Mesangial cell (primary cell): ENCODE results near the gene LAMC3. TPM values are rescaled to one million over a fixed set of nuclear protein-coding genes. Genes with fewer than 3 reads are reported as not detected.

Experiments
- total RNA-seq: library from RNA; depleted of rRNA; stranded (reverse); fragments of >200 nt; gene quantifications from 2 replicates; pipeline ENCODE4 v1.2.3, GENCODE V29; 2015

The LAMC3 gene
- total RNA-seq = 1.1 and 1.3 TPM in 2 replicates

DNA sequence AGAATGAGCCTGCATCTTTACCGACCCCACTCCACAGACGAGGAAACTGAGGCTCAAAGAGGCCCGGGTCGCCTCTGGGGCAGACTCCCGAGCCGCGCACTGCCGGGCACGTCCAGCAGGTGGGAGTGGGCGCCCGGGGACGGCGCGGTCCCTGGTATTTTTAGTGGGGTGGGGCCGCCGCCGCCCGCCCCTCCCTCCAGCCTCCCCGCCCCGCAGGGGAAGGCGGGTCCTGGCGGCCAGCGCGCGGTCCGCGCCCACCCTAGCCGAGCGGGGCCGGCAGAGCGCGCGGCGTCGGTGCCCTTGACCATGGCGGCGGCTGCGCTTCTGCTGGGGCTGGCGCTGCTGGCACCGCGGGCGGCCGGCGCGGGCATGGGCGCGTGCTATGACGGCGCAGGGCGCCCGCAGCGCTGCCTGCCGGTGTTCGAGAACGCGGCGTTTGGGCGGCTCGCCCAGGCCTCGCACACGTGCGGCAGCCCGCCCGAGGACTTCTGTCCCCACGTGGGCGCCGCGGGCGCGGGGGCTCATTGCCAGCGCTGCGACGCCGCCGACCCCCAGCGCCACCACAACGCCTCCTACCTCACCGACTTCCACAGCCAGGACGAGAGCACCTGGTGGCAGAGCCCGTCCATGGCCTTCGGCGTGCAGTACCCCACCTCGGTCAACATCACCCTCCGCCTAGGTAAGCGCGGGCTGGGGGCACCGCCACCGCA, at the start of gene LAMC3:
TSS of gene LAMC3 (plus strand) at position 266 of the 710 bp plus-strand sequence. CDS start at position 307, 41 bp downstream.

DNA sequence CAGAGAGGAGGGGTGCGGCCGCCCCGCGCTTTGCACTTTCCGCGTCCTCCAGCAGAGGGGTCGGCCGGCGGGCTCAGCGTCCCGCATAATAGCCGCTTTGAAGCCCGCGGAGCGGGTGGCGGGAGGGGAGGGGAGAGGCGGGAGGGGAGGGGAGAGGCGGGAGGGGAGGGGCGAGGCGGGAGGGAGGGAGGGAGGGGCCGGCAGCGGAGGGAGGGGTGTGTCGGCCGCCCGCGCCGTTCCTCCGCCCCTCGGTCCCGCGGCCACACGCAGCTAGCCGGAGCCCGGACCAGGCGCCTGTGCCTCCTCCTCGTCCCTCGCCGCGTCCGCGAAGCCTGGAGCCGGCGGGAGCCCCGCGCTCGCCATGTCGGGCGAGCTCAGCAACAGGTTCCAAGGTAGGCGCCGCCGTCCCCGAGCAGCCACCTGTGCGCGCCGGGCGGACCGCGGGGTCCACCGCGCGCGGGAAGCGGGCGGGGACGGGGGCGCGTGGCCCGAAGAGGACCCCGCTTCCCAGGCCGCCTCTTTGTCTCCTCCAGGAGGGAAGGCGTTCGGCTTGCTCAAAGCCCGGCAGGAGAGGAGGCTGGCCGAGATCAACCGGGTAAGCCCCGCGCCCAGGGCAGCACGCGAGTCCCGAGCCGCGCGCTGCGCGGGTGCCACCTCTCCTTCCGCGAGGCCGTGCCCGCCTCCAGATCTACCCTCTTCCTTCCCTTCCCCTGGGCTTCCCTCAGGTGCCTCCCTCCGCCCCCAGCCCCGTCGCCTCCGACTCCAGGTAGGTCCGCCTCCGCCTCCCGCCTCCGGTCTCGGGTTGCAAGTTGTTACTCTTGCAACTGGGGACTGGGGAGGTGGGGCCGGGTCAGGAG, 87.5 kb downstream of the LAMC3 start, which contains the start of gene AIF1L:
TSS of gene AIF1L (plus strand) at position 263 of the 857 bp plus-strand sequence. CDS start at position 362, 99 bp downstream.

DNA sequence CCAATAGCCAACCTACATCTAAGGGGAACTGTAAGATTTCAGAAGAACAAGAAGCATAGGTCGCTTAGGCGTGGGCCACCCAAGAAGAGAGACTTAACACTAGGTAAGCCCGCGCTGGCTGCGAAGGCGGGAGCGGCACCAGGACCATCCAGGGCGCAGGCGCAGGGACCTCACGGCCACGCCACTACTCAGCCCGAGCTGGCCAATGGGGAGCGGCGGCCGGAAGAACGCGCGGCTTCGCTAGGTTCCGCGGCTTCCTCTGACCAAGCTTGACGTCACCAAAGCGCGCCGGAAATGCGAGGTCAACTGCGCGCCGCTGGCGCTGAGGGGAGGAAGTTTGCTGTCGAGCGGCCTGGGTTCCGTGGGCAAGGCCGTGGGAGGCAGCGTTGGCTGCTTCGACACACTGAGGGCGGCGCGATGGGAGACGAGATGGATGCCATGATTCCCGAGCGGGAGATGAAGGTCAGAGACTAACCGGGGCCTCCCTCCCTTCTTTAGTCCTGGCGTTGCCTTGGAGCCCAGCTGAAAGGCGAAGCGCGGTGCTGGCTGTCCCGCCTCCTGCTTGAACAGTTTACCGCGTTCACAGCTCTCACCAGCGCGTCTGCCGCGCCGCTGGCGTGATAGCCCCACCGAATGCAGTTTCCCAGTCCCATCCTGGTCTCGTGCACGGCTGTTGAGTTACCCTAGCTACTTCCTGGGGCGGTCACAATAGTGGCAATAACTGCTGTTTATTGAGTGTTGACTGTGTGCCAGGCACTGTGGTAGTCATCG, 116.5 kb downstream of the LAMC3 start, which contains the start of gene NUP214:
TSS of gene NUP214 (plus strand) at position 299 of the 771 bp plus-strand sequence. CDS start at position 418, 119 bp downstream.

Other genes with a start within 250 kb of the LAMC3 start
- 56.5 and 64.4 TPM in 2 replicates for gene ABL1, start 173.9 kb upstream of the LAMC3 start, total RNA-seq
- not detected in 2 replicates for gene QRFP, start 112.4 kb upstream of the LAMC3 start, total RNA-seq
- 0.49 and 5.3 TPM in 2 replicates for gene FIBCD1, start 69.9 kb upstream of the LAMC3 start, total RNA-seq
- 16.5 and 61.1 TPM in 2 replicates for gene AIF1L, start 87.4 kb downstream of the LAMC3 start, total RNA-seq
- 29.9 and 31.0 TPM in 2 replicates for gene NUP214, start 116.4 kb downstream of the LAMC3 start, total RNA-seq